Breast epithelium (tissue), 4 donors: Measurements from ENCODE around the gene MARCKSL1. TPM values are rescaled to one million over a fixed set of nuclear protein-coding genes. Genes with fewer than 3 reads are reported as not detected.

ENCODE experiments used
- DNase-seq, 2 donors: peaks; one replicate each; pipeline ENCODE4 v3.0.0-alpha.2; 2019; ENCODE audit warnings: low spot score in 2 of 2
- H3K27ac ChIP-seq, 2 donors: fragments of 200-600 bp; sonication (generic) in 1 of 2; one replicate each; pipeline ENCODE4 v1.5.1; 2016 to 2019; ENCODE audit warnings: mild to moderate bottlenecking in 1 of 2
- H3K27me3 ChIP-seq, 2 donors: fragments of 200-600 bp; sonication (generic) in 1 of 2; one replicate each; pipeline versions ENCODE4 v1.5.1 to v1.6.0; 2017 to 2019; ENCODE audit warnings: control low read depth in 1 of 2, mild to moderate bottlenecking in 1 of 2
- H3K36me3 ChIP-seq: fragments of 200-600 bp; one replicate; pipeline ENCODE4 v1.5.1; 2019
- H3K4me1 ChIP-seq, 2 donors: fragments of 200-600 bp; sonication (generic); one replicate each; pipeline ENCODE4 v1.5.1; 2016 to 2019; ENCODE audit warnings: control low read depth in 1 of 2
- H3K4me3 ChIP-seq, 3 donors: fragments of 200-600 bp; sonication (generic); 1 replicate in 2 of 3; 2 replicates in 1 of 3; pipeline ENCODE4 v1.5.1; 2016 to 2019; ENCODE audit warnings: mild to moderate bottlenecking in 3 of 3, moderate library complexity in 2 of 3
- H3K9me3 ChIP-seq, 2 donors: fragments of 200-600 bp; sonication (generic) in 1 of 2; one replicate each; pipeline ENCODE4 v1.5.1; 2016 to 2019; ENCODE audit warnings: control low read depth in 1 of 2
- POLR2A ChIP-seq: fragments of 450-650 bp; IDR thresholded peaks from one replicate; pipeline ENCODE4 v1.6.1; 2016; ENCODE audit warnings: antibody characterized with exemption, mild to moderate bottlenecking, moderate library complexity
- POLR2AphosphoS5 ChIP-seq, 3 donors: sonication (generic); formaldehyde crosslinking; IDR thresholded peaks; one replicate each; pipeline ENCODE4 v1.6.1; 2017; ENCODE audit warnings: antibody characterized with exemption in 3 of 3
- intact Hi-C: fragments of 100-400 bp; cut with DNase I; formaldehyde crosslinking; loops from one replicate; pipeline ENCODE4 v1.15.1; 2023; ENCODE audit warnings: low total_unique reads
- total RNA-seq, 3 donors: library from RNA; depleted of rRNA; stranded (reverse); fragments of >200 nt; gene quantifications; one replicate each; pipeline ENCODE4 v1.1.0, GENCODE V29; 2016
- TF ChIP-seq, protein P1 (sequence below), 3 donors: fragments of 450-650 bp; IDR thresholded peaks; one replicate each; pipeline ENCODE4 v1.5.1; 2016 to 2017; ENCODE audit warnings: antibody characterized with exemption in 3 of 3, mild to moderate bottlenecking in 3 of 3, moderate library complexity in 3 of 3

Gene MARCKSL1
- total RNA-seq, 3 donors from 2014 or later = 33.4 to 82.8 (median 47.9) TPM

DNA sequence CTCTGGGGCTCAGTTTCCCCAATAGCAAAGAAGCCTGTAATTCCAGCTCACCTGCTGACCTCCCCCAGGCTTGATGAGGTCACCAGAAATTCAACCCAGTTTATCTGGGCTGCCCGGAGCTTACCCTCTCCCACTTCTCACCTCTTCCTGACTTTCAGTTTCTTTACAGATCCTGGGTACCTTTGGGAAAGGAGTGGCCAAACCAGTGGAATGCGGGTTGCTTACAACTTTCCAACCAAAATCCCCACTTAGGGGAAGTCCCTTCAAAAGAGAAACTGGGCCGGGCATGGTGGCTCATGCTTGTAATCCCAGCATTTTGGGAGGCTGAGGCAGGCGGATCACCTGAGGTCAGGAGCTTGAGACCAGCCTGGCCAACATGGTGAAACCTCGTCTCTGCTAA is 5.9 kb upstream of the MARCKSL1 start:
- H3K4me1 ChIP-seq = peaks cover 5 to 6% of the 10 kb centered on the region in 2 donors
- no peak for DNase-seq
- no peaks in the 10 kb centered on the region for H3K27me3 ChIP-seq
- TF ChIP-seq POLR2A (no peak), POLR2AphosphoS5 (IDR thresholded peaks at IDR 0.05) (no peak)
- TF ChIP-seq, protein P1, sequence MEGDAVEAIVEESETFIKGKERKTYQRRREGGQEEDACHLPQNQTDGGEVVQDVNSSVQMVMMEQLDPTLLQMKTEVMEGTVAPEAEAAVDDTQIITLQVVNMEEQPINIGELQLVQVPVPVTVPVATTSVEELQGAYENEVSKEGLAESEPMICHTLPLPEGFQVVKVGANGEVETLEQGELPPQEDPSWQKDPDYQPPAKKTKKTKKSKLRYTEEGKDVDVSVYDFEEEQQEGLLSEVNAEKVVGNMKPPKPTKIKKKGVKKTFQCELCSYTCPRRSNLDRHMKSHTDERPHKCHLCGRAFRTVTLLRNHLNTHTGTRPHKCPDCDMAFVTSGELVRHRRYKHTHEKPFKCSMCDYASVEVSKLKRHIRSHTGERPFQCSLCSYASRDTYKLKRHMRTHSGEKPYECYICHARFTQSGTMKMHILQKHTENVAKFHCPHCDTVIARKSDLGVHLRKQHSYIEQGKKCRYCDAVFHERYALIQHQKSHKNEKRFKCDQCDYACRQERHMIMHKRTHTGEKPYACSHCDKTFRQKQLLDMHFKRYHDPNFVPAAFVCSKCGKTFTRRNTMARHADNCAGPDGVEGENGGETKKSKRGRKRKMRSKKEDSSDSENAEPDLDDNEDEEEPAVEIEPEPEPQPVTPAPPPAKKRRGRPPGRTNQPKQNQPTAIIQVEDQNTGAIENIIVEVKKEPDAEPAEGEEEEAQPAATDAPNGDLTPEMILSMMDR (IDR thresholded peaks at IDR 0.05) = no peak
- H3K9me3 ChIP-seq = no peaks in the 10 kb centered on the region
- intact Hi-C loops = no loop called here
- H3K36me3 ChIP-seq = no peaks in the 10 kb centered on the region
- H3K27ac ChIP-seq = peak overlapping the region; percentile 72 to 76
- H3K4me3 ChIP-seq = peak overlapping the region in 1 of 3 donors; percentile 19

DNA sequence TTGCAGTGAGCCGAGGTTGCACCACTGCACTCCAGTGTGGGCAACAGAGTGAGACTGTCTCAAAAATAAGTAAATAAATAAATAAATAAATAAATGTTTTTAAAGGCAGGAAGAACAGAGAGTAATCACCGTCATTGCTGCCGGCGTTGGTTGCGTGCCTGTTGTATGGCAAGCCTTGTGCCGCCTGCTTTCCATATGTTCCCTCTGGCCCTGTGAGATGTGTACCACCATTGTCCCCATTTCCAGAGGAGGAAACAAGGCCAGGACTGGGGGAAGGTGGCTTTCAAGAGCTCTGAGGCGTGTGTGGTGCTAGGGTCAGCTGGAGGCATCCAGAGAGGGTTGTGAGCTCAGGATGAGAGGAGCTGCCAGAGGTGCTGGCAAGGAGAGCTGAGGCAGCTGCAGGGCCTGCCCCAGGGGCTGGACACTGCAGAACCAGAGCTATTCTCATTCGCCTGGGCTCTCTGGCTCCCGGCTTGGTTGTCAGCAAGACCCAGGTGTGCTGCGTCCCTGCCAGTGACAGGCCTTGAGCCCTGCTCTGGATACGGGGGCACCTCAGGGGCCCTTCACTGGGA is 5.2 kb upstream of the MARCKSL1 start:
- no peak overlapping the region for H3K4me3 ChIP-seq
- intact Hi-C loops = no loop called here
- no peaks in the 10 kb centered on the region for H3K27me3 ChIP-seq
- no peaks in the 10 kb centered on the region for H3K9me3 ChIP-seq
- peaks cover 12 to 13% of the 10 kb centered on the region in 2 donors for H3K4me1 ChIP-seq
- DNase-seq = no peak
- no peaks in the 10 kb centered on the region for H3K36me3 ChIP-seq
- peak overlapping the region; percentile 72 to 76 for H3K27ac ChIP-seq
- TF ChIP-seq POLR2A (no peak), POLR2AphosphoS5 (IDR thresholded peaks at IDR 0.05) (no peak)
- TF ChIP-seq, protein P1 (IDR thresholded peaks at IDR 0.05) = no peak

DNA sequence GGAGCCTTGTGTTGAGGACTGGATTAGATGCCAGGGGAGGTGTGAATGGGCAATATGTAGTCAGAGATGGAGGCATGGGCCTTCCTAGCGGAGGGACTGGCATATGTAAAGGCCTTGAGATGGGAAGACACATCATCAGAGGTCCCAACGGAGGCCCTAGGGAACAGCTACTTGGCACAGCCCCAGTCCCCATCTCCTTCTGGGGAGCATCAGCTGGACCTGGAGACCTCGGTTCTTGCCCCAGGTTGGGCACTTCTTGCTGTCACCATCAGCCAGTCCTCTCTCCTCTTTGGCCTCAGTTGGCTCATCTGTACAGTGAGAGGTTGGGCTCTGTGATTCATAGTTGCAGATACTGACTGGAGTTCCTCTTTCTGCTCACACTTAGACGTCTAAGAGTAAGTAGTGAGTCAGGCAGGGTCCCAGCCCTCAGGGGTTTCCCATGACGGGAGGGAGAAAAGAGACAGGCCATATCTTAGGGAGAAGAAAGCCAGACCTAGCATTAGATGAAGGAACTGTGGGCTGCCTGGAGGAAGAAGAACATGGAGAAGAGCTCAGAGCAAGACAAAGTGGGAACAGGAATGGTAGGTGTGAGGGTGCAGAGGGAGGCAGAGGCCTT is 3.4 kb upstream of the MARCKSL1 start:
- intact Hi-C loops = no loop called here
- no peak for DNase-seq
- Histone ChIP-seq H3K36me3 (no peaks in the 10 kb centered on the region), H3K4me1 (peaks cover 17% of the 10 kb centered on the region in 2 donors), H3K4me3 (no peak overlapping the region), H3K27ac (peak overlapping the region; percentile 84 to 89), H3K27me3 (no peaks in the 10 kb centered on the region), H3K9me3 (no peaks in the 10 kb centered on the region)
- TF ChIP-seq POLR2AphosphoS5 (IDR thresholded peaks at IDR 0.05) (no peak), POLR2A (no peak)
- TF ChIP-seq, protein P1 (IDR thresholded peaks at IDR 0.05) = no peak

DNA sequence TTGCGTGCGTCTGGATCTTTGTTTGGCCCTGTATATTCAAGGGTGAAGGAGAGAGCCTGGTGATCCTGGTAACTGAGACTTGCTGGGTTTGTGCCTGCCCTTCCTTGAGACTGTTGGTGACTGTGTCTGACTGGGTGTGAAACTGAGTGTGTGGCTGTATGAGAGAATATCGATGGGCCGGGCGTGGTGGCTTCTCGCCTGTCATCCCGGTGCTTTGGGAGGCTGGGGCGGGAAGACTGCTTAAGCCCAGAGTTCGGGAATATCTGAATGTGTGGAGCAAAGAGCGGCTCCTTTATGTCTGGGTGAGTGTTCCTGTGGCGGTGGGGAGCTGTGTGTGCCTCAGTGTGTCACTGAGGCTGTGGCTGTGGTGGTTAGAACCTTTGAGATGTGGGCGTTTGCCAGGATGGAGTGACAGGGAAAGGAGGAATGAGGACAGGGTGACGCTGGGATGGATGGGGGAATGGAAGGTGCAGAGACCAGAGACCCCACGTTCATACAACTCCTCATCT is 2.7 kb upstream of the MARCKSL1 start:
- no peaks in the 10 kb centered on the region for H3K9me3 ChIP-seq
- H3K4me1 ChIP-seq = peaks cover 17 to 23% of the 10 kb centered on the region in 2 donors
- H3K27ac ChIP-seq = peak overlapping the region; percentile 84 to 89
- H3K36me3 ChIP-seq = no peaks in the 10 kb centered on the region
- no peak overlapping the region for H3K4me3 ChIP-seq
- TF ChIP-seq POLR2A = no peak
- TF ChIP-seq, protein P1 (IDR thresholded peaks at IDR 0.05) = no peak
- TF ChIP-seq POLR2AphosphoS5 (IDR thresholded peaks at IDR 0.05) = no peak
- intact Hi-C loops = no loop called here
- no peaks in the 10 kb centered on the region for H3K27me3 ChIP-seq
- DNase-seq = no peak
